Glomerular visceral epithelial cell (primary cell): ENCODE results near the gene HOXB7.
A peak's percentile ranks its signal among the peaks of the same experiment; 100 is the strongest.

Experiments used
- DNase-seq: peaks from one replicate; pipeline ENCODE4 v3.0.0-alpha.2; 2016; ENCODE audit errors: extremely low spot score

The HOXB7 gene

DNA sequence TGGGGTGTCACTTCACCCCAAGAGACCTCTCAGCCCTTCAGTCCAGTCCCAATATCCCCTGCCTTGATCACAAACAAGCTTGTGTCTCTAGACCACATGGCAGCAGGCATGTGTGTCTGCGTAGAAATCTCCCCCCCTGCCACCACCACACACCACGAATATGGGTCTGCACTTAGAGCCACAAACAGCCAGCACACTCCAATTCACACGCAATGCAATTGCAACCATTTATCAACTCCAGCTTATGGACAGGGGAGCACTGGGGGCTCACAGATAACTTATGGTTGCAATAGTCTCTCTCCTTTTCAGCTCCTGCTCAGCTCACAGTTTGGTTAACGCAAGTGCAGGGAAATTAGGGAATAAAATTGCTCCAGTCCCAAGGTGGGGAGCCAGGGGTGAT is 12.8 kb upstream of the HOXB7 start:
- DNase-seq: no peak

DNA sequence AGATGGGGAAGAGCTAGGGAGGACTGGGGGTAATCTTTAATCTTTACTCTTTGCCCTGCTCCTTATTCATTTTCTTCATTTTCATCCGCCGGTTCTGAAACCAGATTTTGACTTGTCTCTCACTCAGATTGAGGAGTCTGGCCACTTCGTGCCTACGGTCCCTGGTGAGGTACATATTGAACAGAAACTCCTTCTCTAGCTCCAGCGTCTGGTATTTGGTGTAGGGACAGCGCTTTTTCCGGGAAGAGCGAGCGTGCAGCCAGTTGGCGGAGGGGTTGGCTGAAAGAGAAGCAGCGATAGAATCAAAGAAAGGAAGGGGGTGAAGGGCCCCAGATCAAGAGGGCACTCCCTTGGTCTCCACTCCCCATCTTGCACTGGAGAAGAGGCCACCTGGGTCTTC is 12.0 kb upstream of the HOXB7 start:
- DNase-seq: no peak

DNA sequence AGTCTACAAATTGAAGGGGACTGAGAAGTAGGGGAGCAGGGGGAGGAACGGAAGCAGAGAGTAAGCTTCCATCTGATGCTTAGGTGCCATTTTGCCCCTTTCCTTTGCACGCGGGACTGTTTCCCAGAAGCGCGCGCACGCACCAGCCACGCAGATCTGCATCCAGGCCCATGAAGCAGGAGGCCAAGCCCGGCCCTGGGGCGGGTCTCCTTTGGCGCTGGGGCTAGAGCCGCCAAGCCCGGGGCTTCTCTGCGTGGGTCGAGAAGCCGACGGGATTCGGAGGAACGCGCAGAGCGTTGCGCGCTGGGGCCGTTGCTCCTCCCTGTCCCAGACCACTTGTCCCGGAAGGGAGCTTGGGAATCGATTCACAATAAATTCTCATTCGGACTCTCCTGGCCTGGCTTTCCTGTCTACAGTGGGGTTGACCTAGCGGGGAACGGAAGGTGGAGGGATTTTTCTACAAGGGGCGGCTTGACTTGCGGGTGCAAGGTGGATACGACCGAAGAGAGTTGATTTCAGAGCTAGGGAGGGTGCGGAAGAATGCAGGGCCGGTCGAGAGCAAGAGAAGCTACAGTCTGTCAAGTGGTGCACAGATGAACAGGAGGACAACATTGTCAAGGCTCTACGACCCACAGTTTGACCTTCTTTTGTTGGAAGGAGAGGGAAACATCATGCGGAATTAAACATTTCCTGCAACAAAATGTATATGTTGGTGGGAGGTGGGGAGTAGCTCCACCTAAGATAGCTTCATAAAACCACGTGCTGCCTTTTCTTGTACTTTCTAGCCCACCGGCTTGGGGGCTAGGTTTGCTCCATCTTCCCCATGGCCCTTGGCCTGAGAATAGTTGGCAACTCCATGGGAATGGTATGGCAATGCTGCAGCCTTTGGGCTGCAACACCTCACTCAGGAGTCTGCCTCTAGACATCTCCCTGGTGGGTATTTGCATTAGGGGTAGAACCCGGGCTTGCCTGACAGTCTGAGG is 10.9 kb upstream of the HOXB7 start:
- DNase-seq: no peak

DNA sequence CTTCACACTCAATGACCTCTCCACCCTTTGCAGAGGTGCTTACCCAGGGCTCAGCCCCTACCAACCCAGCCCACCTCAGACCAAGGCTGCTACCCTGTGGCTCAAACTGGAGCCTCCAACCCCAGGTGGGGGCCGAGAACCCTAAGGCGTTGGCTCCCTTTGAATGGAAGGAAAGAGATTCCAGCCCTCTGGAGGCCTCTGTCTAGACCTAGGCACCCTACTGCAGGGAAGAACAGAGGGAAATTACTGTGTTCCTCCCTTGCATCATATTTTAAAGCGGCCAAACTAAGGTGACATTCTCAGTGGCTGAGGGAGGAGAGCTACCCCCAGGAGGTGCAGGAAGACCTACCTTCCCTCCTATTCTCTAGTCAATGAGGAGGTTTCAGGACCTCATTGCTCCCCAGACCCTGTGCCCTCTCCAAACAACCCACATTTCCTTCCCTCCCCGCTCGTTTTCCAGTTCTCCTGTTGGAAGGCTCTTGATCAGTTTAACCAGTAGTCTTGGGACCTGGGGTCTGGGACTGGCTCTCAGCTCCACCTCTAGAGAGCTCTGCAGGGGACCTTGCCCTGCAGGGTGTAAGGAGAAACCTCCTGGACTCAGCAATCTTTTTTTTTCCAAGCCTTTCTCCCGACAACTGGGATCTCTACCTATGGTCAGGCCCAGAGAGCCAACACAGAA is 9.8 kb upstream of the HOXB7 start:
- no peak for DNase-seq

DNA sequence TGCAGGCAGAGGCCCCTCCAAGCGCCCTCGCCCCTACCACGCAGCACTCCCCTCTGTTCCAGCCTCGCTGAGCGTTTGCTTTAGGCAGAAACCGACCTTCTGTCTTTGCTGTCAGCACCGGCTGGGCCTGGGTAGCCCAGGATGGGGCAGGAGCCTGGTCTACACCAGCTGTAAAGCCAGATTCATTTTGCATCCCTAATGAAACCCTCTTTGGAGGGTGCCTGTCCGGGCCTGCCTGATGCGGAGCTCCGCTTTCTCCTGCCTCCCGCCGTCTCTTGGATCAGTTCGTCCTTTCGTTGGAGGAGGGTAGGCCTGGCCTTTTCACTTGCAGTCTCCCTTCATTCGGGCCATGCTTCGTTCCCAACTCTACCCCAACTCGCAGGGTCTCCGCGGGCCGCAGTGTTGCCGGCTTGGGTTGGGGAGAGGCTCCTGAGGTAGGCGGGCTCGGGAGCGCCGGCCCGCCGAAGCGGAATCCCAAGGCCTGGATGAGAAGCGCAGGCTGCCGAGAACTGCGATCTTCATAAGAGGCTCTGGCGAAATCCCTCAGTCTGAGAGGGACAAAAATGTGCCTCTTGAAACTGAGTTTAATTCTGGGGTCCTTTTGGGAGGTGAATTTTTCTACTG is 9.1 kb upstream of the HOXB7 start:
- no peak for DNase-seq

DNA sequence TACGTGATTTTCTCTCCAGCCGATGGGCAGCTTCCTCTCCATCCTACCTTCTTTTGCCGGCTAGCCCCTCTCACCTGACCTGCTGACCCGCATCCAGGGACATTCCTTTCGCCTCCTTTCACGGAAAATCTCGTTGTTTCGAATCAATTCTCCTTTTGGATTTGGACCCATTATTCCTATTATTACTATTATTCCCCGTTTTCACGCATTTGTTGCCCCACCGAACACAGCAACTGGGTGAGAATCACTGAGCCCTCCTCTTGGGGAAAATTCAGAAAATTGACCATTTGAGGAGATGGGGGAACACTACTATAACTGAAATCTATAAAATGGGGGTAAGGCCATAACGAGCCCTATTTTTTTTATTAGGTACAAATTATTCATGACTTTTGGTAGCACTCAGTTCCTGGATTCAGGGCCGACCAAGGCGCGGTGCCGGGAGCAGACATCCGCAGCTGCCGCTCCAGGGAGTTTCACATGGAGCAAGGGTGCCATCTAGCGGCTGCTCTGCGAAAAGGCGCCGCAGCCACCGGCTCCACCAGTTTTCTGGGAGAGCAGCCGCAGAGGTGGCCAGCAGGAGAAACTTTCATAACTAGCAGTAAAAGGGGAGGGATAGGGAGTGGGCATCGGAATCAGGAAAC is 7.6 kb upstream of the HOXB7 start:
- DNase-seq: peak; percentile 91

DNA sequence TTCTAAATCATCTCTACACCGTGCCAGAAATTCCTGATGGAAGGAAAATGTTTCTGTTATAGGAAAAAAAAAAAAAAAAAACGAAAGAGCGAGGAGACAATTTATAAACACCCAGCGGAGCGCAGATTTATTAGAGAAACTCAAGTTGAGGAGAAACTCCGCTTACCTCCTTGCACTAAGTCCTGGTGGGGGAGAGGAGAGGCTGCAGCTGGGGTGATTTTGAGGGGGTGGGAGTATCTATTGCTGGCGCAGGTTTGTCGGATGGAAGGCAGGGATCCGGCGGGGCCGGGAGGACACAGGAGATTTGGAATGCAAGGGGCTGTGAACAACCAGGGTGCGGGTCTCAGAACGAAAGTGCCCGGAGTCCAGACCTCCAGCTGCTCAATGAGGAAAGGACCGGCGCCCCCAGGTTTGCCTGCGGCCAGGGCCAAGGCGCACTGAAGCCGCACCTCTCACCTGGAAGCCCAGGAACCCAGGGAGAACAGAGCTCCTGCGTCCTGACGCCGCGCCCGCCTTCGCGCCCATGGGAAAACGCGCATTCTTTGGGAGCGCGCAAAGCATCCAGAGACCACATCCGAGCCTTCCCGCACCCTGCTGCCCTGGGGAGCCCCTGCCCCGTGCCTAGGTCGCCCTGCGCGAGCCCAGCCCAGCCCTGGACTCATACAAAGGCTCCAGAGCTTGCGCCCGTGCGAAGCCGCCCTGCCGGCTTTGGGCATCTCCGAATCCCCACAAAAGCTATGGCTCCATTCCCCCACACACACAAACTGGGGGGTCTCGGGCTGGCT is 6.8 kb upstream of the HOXB7 start:
- DNase-seq: no peak

DNA sequence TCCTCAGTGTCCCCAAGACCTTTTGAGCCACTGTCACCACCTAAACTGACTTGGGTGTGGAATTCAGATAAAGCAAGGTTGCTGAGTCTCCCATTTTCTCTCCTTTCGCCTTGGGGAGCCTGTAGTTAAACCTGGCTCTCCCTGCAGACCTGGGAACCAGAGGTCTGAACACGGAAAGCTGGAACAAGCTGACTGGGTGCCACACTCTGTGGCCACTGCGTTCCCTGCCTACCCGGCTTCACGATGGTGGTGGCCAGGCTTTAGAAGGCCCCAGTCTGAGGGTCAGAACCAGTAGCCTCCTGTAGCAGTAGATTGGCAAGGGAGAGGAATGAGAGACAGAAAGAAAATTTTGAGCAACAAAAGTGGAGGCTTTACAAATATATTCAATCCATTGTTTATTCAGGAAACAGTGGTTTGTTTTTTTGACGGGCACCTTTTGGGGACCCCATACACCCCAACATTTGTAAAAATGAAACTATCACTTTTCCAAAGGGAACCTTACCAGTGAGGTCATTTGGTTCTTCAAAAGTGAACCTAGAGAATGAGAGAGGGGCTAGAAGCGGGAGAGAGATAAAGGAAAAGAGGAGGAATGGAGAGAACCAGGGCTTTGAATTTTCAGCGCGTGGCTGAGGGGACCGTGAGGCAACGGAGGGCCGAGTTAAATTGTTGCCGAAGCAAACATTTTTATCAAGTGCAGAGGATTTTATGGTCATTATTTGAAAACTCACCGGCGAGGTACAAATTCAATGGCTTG is 6.1 kb upstream of the HOXB7 start:
- DNase-seq: no peak

DNA sequence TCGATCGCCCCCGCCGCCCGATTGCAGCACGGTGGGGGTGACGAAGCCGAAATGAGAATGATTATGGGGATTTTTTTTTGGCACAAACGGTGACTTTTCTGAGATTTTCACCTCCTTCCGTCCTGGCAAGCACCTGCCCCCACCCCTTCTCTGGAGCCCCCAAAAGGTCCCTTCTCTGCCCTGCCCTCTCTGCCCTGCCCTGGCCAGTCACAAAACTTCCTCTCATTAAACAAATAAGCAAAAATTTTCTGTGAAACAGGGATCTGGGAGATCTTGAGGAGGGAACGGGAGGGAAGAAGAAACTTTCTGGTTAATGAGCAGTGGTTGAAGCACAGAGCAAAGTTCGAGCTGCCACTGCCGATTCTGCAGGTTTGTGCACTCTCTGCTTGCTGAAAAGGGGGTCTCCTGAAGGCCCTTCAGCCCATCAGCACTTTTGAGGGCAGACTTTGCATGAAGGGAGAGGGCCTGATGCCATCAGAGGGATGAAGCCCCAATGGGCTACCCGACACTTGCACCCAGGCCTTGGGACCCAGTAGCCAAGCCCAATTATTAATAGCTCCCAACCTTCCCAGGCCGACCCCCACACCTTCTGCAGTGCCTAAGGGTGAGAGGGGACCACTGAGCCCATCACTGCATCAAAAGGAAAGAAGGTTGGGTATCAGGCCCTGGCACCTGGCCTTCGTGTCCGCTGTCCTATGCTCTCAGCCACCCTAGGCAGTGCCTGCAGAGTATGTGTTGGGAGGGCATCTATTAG is 5.3 kb upstream of the HOXB7 start:
- DNase-seq: no peak

DNA sequence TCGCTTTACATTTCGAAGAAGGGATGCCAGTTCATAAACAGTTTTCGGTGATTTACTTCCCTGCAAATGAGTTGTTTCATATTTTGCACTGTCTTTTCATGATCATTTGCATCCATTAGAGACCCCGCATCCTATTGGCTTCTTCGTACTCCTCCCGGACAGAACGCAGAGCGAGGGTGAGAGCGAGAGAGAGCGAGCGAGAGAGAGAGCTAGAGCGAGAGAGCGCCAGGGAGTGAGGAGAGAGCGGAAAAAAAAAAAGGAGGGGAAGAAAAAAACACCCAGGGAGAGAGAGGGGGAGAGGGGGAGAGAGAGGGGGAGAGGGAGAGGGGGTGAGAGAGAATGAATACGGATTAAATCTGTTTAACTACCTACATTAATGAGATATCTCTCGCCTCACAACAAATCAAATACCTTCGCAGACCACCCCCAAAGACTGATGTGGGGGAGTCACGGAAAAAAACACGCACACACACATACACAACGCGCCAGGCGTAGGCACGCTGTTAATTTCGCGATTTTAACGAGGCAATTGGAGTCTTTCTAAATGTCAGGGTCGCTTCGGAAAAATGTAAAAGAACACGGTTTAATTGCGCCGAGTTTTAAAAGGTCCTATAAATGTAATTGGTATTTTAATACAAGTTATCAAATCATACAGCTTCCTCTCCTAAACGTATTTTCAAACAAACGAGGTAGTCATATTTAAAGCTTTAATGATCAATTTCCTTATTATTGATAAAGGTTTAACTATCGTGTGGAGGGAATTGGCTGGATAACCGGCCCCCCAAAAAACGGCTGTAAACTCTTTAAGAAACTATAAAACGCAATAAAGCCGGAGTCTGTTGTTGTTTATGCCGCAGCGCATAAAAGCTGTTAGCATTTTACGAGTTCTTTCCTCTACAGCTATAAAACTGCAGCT is 4.5 kb upstream of the HOXB7 start, which contains the start of gene HOXB8:
TSS of gene HOXB8 (minus strand) at position 246 of the 916 bp plus-strand sequence. CDS start 588 bp downstream, outside the sequence.
- peak; percentile 69 for DNase-seq

DNA sequence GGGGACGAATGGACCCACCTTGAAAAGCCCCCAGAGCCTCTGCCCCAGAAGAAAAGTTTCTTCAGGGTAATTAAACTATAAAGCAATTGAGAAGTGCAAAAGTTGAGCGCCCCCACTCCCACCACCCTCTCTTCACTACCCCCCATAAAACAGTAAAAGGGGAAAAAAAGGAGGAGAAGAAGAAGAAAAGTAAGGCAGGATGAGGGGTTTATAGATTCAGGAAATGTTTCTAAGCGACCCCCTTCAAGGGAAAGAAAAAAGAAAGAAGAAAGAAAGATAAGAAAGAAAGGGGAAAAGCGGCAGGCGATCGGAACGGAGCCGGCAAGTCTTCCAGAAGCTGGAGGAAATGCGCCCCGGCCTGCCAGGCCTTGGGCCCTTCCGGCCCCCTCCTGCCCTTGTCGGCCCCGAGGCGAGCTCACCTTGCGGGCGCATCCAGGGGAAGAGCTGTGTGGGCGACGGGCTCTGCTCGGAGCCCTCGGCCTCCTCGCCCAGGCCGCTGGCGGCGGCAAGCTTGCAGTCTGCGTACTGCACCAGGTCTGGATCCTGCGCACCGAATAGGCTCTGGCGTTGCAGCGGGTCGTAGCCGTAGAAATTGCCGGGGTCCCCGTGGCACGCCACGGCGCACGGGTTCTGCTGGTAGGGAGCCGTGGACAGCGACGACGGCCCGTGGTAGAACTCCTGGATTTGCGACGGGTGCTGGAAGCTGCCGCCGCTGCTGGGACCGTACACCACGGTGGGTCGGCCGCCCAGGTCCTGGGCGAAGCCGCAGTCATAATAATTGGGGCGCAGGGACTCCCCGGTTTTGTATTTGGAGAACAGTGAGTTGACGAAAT is 3.3 kb upstream of the HOXB7 start:
- peak; percentile 51 for DNase-seq

DNA sequence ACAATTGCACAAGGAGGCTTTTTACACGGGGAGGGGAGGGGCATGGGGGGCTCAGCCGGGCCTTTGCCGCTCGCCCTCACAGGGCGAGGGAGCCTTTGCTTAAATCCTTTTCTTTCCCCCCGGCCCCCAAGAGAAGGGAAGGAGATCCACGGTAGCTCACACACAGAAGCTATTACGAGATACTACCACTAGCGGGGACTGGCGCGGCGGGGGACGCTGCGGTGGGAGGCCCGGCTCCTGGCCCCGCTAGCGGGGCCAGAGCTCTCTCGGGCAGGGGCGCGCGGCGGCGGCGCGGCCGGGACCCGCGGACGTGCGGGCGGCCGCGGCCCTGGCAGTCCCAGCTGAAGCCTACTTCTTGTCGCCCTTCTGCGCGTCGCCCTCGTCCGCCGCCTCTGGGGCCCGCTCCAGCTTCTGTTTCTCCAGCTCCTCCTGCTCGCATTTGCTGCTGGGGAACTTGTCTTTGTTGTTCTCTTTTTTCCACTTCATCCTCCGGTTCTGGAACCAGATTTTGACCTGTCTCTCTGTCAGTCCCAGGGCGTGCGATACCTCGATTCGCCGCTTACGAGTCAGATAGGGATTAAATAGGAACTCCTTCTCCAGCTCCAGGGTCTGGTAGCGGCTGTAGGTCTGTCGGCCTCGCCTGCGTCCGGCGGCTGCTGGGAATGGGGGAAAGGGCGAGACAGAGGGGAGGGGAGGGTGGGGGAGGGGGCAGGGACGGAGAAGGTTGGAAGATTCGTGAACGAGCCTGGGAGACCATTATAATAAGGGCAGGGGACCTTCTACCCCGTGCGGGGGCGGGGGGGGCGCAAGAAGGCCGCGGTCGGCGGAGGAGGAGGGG is 2.3 kb upstream of the HOXB7 start:
- peak; percentile 66 for DNase-seq

DNA sequence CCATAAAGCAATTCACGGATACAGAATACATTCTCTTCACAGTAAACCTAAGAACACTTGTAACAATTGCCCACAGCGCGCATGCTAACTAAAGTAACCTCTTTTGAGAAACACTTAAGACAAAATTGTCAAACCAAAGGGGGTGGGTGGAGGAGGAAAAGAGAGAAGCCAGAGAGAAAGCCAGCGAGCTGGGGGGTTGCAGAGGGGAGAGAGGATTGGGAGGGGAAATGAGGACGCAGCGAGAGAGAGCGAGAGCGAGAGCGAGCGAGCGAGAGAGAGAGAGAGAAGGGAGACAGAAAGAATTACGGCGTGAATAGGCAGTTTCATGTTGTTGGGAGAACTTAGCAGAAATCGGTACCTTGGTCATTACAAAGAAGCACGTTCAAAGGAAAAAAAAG is 1.6 kb upstream of the HOXB7 start:
- DNase-seq: peak; percentile 52

DNA sequence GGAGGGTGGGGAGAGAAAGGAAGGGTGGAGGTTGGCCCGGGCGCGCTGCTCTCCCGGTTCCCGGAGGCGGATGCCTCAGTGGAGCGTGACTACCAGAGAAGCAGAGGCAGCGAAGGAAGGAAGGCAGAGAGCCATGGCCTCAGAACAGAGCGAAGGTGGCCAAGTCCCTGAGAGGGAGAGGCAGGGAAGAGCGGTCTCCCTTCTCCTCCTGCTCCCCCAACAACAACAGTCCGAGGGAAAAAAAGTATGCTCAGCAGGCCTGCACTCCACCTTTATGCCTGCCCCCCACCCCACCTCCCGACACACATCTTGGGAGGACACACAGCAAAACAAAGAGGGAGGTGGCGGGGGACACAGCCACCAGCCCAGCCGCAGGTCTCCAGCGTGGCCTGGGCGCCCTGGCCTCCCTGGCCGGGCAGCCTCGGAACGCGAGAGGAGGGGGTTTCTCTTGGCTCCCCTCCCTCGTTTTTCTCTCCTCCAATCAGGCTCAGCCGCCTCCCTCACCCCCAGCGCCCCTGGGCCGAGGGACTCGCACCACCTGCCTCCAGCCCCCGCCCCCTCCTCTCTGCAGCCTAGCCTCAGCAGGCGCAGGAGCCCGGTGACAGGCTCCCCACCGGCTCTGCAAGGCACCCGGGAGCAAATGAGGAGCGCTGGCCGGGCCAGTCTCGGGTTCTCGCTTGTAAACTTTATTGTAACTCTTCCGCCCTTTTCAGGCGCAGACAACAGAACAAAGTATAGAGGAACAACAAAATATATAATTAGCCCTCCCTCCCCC is 1.1 kb upstream of the HOXB7 start:
- peak; percentile 62 for DNase-seq

DNA sequence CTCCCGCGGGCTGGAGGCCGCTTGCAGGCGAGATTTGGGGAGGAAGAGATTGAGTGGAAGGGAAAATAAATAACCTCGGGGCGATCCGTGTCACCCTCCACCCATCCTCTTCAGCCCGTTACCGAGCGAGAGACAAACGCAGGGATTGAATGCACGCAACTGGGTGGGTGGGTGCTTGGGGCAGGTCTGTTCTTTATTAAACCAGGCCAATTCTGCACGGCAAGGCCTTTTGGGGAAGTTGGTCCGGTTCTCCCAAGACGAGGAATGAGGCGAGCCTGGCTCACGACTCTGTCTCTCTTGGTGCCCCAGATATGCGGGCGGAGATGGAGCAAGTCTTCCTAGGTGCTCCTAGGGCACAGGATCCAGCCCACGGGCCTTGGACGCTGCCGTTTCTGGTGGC is 396 bp upstream of the HOXB7 start:
- DNase-seq: no peak

DNA sequence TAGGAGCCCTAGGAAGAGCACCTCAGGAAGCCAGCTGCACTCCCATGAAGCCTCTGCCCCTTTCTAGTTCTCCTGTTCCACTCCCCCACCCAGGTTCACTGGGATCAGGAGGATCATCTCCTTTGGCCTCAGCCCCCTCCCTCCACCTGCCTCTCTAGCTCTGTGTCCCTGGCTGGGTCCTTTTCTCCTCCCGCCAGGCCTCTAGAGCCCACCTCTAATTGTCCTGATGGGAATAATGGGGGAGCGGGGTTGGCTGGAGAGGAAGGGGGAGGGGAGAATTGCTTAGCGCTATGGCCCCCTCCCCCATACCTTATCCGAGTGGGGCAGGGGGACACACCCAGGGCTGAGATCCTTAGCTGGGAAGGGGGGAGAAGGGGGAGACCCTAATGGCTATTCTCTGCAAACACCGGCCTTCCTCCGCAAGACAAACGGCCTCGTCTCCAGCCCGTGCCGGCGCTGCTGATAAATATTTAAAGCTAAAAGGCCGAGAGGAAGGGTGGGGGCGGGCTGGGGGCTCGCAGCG is 997 bp downstream of the HOXB7 start:
- DNase-seq: no peak
